Measurements from ENCODE around the gene TMEM266. TPM values are rescaled to one million over a fixed set of nuclear protein-coding genes. Genes with fewer than 3 reads are reported as not detected.

Gene TMEM266
- total and polyA plus RNA-seq, 2 of the 4 experiments (the other 2 are of a cell fraction), result not detected

- ATAC-seq (ENCODE audit: low read depth), result no peak
- CTCF ChIA-PET, result no interaction called here
- H3K14ac ChIP-seq (replicated peaks; ENCODE audit: low read depth, low read length), result no peak overlapping the region
- no peaks in the 10 kb centered on the region for H3K36me3 ChIP-seq (ENCODE audit: control insufficient read depth, insufficient read depth, low read length)
- H2BK5ac ChIP-seq (ENCODE audit: low read depth, low read length, poor library complexity, severe bottlenecking), result no peak overlapping the region
- H4K20me1 ChIP-seq (ENCODE audit: insufficient read depth, low read length), result no peaks in the 10 kb centered on the region
- no peak for DNase-seq
- WGBS, 2 experiments (ENCODE audit: extremely low coverage in 2 of 2, insufficient read length in 1 of 2), result no CpG with 5 or more reads among the region's 5 CpGs
- H2AFZ ChIP-seq (replicated peaks; ENCODE audit: low read length, poor library complexity), result no peak overlapping the region
- H2AK5ac ChIP-seq (ENCODE audit: low read depth, low read length), result no peak overlapping the region
- H2AK9ac ChIP-seq (replicated peaks; ENCODE audit: low read depth, low read length, poor library complexity), result no peak overlapping the region
- no peak overlapping the region for H2BK15ac ChIP-seq (ENCODE audit: low read depth, low read length)
- no peaks in the 10 kb centered on the region for H3K9me3 ChIP-seq (ENCODE audit: control insufficient read depth, insufficient read depth, low read length)
- no peaks in the 10 kb centered on the region for H3K9me1 ChIP-seq (ENCODE audit: insufficient read depth, low read length)
- H3K27me3 ChIP-seq (ENCODE audit: control insufficient read depth, insufficient read depth, low read length), result peaks cover 78% of the 10 kb centered on the region
- POLR2A ChIA-PET (ENCODE audit: unreplicated experiment), result no interaction called here
- no peak overlapping the region for H4K8ac ChIP-seq (ENCODE audit: low read depth in 2 of 2, low read length in 2 of 2)
- no peaks in the 10 kb centered on the region for H3K79me1 ChIP-seq (ENCODE audit: low read depth in 1 of 2, low read length in 2 of 2)
- no peak overlapping the region for H3K18ac ChIP-seq (ENCODE audit: low read depth, low read length)
- no peak overlapping the region for H4K91ac ChIP-seq (ENCODE audit: insufficient read depth, low read depth, low read length)
- no peak for TF ChIP-seq POLR2A (IDR thresholded peaks at IDR 0.05; ENCODE audit: low read depth, low read length)
- no peak for TF ChIP-seq MAFK (IDR thresholded peaks at IDR 0.05; ENCODE audit: low read depth, low read length)
- TF ChIP-seq USF2 (IDR thresholded peaks at IDR 0.05; ENCODE audit: low read depth, low read length), result no peak
- TF ChIP-seq SMC3 (IDR thresholded peaks at IDR 0.05; ENCODE audit: low read depth, low read length), result no peak
- no peak for TF ChIP-seq MXI1 (IDR thresholded peaks at IDR 0.05; ENCODE audit: borderline replicate concordance, low read depth, low read length)
- no peak for TF ChIP-seq ELK1 (IDR thresholded peaks at IDR 0.05; ENCODE audit: borderline replicate concordance, low read depth, low read length)
- no peak for TF ChIP-seq CHD1 (IDR thresholded peaks at IDR 0.05; ENCODE audit: low read depth, low read length)
- no peak for TF ChIP-seq RAD21 (IDR thresholded peaks at IDR 0.05; ENCODE audit: low read length)
- TF ChIP-seq BHLHE40 (IDR thresholded peaks at IDR 0.05; ENCODE audit: low read depth, low read length), result no peak
- no peak for TF ChIP-seq CTCF (conservative IDR thresholded peaks at IDR 0.05; ENCODE audit: low read depth, low read length)
- no peak for TF ChIP-seq FOS (IDR thresholded peaks at IDR 0.05; ENCODE audit: low read depth, low read length)
- TF ChIP-seq CEBPB (IDR thresholded peaks at IDR 0.05; ENCODE audit: low read depth, low read length), result no peak
- no peak for TF ChIP-seq NFE2L2 (IDR thresholded peaks at IDR 0.05; ENCODE audit: low read depth, low read length)
- TF ChIP-seq RFX5 (IDR thresholded peaks at IDR 0.05; ENCODE audit: low read depth, low read length), result no peak
- no peak for TF ChIP-seq MAZ (IDR thresholded peaks at IDR 0.05; ENCODE audit: borderline replicate concordance, low read depth, low read length)
- in situ Hi-C loops (cut with MboI; ENCODE audit: low sequenced_read_pairs), result no loop called here
- H2BK20ac ChIP-seq (ENCODE audit: low read depth, low read length), result no peak overlapping the region
- no peak overlapping the region for H3K56ac ChIP-seq (ENCODE audit: extremely low read depth, insufficient read depth, low read length)
- intact Hi-C loops (cut with micrococcal nuclease), result no loop called here
- no peak overlapping the region for H3K4ac ChIP-seq (ENCODE audit: low read depth, low read length)
- peaks cover 1% of the 10 kb centered on the region; the same call in 1 of the 2 replicates for H3K4me1 ChIP-seq (ENCODE audit: control insufficient read depth, insufficient read depth, low read length)
- no peak overlapping the region for H2BK120ac ChIP-seq (ENCODE audit: low read depth, low read length)
- no peak overlapping the region for H3K4me2 ChIP-seq (ENCODE audit: low read depth, low read length)
- H3K9ac ChIP-seq (ENCODE audit: low read depth, low read length), result no peak overlapping the region
- H3K27ac ChIP-seq (ENCODE audit: insufficient read depth, low read length), result no peak overlapping the region
- no peak overlapping the region for H3K4me3 ChIP-seq (ENCODE audit: insufficient read depth, low read depth, low read length)
- 0 out of 2 replicates have a peak overlapping the region, but pooled peaks have one; percentile 15 for H3K23ac ChIP-seq (ENCODE audit: low read depth, low read length)
- no peak overlapping the region for H4K5ac ChIP-seq (ENCODE audit: low read depth, low read length)
- dilution Hi-C loops (cut with HindIII; ENCODE audit: low sequenced_read_pairs, unreplicated experiment), result no loop called here
- BruUV-seq (replicated peaks), result no TSS peak
Observed at GRCh38 chr15:76061700-76062099, 1.9 kb downstream of the TMEM266 start.
